ENCODE measurements around the gene MCAM.

MCAM gene

DNA sequence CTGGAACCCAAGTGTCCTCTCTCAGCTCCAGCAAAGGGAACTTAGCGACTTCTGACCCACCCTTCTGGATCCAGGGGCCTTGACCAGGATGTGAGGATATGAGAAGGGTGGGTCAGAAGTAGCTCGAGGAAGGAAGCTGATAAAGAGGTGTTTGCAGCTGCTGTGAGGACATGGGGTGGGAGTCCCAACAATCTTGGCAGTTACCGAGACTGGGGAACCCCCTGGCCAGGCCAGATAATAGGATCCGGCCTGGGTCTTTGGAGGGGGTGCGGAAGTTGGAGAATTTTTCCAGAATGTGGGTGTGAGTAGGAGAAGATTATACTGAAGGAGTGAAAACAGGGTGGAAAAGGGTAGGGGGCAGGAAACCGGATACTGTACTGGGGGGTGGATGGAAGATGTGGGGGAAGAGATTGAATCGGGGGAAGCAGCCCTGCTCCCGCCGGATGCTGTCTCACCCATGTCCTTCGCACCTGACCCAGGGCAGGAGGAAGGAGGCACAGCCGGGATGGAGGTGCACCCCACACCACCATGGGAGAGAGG is 2.8 kb upstream of the MCAM start:
- TF ChIP-seq CTCF (IDR thresholded peaks at IDR 0.05; ENCODE audit: insufficient read depth, low read depth, low read length, missing control alignments): no peak
- no peak overlapping the region for H3K4me3 ChIP-seq (ENCODE audit: low read length)

DNA sequence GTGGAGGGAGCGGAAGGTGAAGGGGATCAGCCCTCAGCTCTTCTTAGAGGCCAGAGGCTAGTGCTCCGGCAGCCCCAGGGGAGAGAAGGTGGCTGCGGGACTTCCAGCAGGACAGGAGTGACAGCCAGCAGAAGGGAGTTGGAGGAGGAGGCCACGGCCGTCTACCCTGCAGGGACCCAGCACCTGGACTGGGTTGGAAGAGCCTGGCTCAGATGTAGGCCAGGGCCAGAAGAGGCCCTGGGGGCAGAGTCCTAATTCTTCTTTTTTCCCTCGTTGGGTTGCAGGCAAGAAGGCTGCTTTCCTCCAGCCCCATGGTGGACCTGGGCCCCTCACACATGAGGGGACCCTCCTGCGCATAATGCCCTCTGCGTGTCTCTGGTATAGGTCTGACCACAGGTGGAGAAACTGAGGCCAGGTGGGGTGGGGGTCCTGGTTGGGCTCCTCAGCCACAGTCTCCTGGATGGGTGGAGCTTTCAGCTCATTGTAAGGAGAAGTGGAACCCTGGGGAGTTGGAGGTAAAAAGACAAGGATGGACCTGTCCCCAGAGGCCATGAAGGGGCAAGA is 2.3 kb upstream of the MCAM start:
- H3K4me3 ChIP-seq (ENCODE audit: low read length): no peak overlapping the region
- no peak for TF ChIP-seq CTCF (IDR thresholded peaks at IDR 0.05; ENCODE audit: insufficient read depth, low read depth, low read length, missing control alignments)
- DNase-seq (ENCODE audit: low read depth): no peak

More for the DNA sequence above, 2.8 kb upstream of the MCAM start:
- no peak for DNase-seq (ENCODE audit: low read depth)

DNA sequence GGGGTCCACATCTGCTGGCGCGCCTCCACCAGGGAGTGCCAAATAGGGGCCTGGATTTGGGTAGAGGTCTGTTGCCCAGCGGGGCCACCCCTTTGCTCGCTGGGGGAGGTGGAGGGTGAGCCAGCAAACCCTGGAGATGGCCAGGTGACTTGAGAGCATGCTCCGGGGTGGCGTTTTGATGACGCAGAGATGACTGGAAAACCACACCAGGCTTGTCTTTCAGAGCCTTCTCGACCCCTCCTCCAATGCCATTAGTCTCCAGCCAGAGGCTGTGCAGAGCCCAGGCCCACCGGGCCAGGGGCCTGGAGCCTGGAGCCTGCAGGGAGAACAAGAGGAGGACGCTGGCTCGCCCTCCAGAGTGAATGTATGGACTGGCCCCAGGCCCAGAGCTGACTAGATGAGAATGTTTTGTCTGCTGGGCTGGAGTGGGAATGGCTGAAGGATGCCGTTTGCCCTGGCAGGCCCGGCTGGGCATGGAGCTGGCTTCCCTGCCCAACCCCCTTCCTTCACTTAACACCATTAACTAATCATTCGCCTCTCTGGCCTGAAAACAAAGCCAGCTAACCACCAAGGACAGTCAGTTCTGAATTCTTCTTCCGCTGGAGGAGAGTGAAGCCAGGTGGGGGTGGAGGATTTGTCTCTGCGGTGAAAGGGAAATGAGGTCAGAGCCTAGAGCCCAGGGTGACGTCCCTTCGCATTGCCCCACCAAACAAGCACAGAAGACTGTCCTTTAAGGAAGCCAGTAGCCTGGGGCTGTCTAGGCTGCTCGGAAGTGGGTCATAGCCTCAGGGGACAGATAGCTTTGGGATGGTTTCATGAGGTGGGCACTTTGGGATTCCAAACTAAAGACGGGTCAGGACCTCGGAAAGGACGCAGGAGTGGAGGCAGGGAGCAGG is 1.6 kb upstream of the MCAM start:
- TF ChIP-seq CTCF (IDR thresholded peaks at IDR 0.05; ENCODE audit: insufficient read depth, low read depth, low read length, missing control alignments): no peak
- DNase-seq (ENCODE audit: low read depth): peak; percentile 86
- H3K4me3 ChIP-seq (ENCODE audit: low read length): no peak overlapping the region

- DNase-seq (ENCODE audit: low read depth): peak; percentile 77
- H3K4me3 ChIP-seq (ENCODE audit: low read length): peak overlapping the region; percentile 24
- no peak for TF ChIP-seq CTCF (IDR thresholded peaks at IDR 0.05; ENCODE audit: insufficient read depth, low read depth, low read length, missing control alignments)
Observed at GRCh38 chr11:119317592-119318239, 786 bp upstream of the MCAM start.

- H3K4me3 ChIP-seq (ENCODE audit: low read length): peak overlapping the region; percentile 42
- no peak for TF ChIP-seq CTCF (IDR thresholded peaks at IDR 0.05; ENCODE audit: insufficient read depth, low read depth, low read length, missing control alignments)
- peak; percentile 39 for DNase-seq (ENCODE audit: low read depth)
Observed at GRCh38 chr11:119316016-119316728, 758 bp downstream of the MCAM start.
